Activated CD4-positive, alpha-beta T cell treated with anti-CD3 and anti-CD28 coated beads for 24 hours (primary cell): ENCODE results near the gene COIL.

Experiments
- DNase-seq, 2 donors: peaks; one replicate each; pipeline ENCODE4 v3.0.0-alpha.2; 2020; ENCODE audit warnings: low read depth in 2 of 2

Gene COIL

GRCh38 chr17:56934280-56934679, 26.6 kb downstream of the COIL start:
- DNase-seq = no peak

- no peak for DNase-seq
Observed at GRCh38 chr17:56933868-56934267, 27.0 kb downstream of the COIL start.

- no peak for DNase-seq
Observed at GRCh38 chr17:56933151-56933745, 27.6 kb downstream of the COIL start.

GRCh38 chr17:56930739-56931337, 30.0 kb downstream of the COIL start:
- no peak for DNase-seq

GRCh38 chr17:56929362-56929969, 31.4 kb downstream of the COIL start:
- no peak for DNase-seq

- no peak for DNase-seq
Observed at GRCh38 chr17:56928586-56928985, 32.3 kb downstream of the COIL start.

- no peak for DNase-seq
Observed at GRCh38 chr17:56926704-56927103, 34.1 kb downstream of the COIL start.

GRCh38 chr17:56926270-56926669, 34.6 kb downstream of the COIL start:
- DNase-seq = no peak

- no peak for DNase-seq
Observed at GRCh38 chr17:56925088-56925487, 35.8 kb downstream of the COIL start.

- no peak for DNase-seq
Observed at GRCh38 chr17:56919717-56920116, 41.1 kb downstream of the COIL start.

GRCh38 chr17:56918916-56919315, 41.9 kb downstream of the COIL start:
- no peak for DNase-seq

- no peak for DNase-seq
Observed at GRCh38 chr17:56917559-56918296, 43.1 kb downstream of the COIL start.

GRCh38 chr17:56914581-56915273, 46.1 kb downstream of the COIL start:
- DNase-seq = no peak

- DNase-seq = peak; percentile 83 to 92
Observed at GRCh38 chr17:56913867-56914580, 46.8 kb downstream of the COIL start, which contains the start of gene TRIM25. Gene TRIM25, minus strand, starts transcription at chr17:56914049. Its CDS starts 61 bp downstream, at chr17:56913988.

GRCh38 chr17:56913353-56913866, 47.4 kb downstream of the COIL start:
- no peak for DNase-seq

GRCh38 chr17:56913000-56913311, 47.9 kb downstream of the COIL start:
- no peak for DNase-seq

GRCh38 chr17:56912105-56912999, 48.5 kb downstream of the COIL start:
- no peak for DNase-seq

GRCh38 chr17:56910509-56911235, 50.2 kb downstream of the COIL start:
- no peak for DNase-seq

GRCh38 chr17:56909742-56910508, 50.9 kb downstream of the COIL start:
- no peak for DNase-seq
